HG02763 (cell line): ENCODE data around the gene TGM4.
"Not testable (repeated sequence)": the region's sequence is repeated elsewhere in the genome, so short reads cannot be mapped to it uniquely, and the experiment has no call there.

Source experiments
- ATAC-seq: cut with Tn5 transposase; IDR thresholded peaks from one replicate; pipeline ENCODE4 v1.9.1; 2021; ENCODE audit warnings: mild to moderate bottlenecking, moderate library complexity; ENCODE audit not compliant: unreplicated experiment

TGM4 gene

GRCh38 chr3:44874308-44874707 is at the start of gene TGM4:
TGM4 (plus strand) TSS chr3:44874608; CDS start chr3:44874679, 71 bp downstream.
- ATAC-seq: no peak

- no peak for ATAC-seq
Observed at GRCh38 chr3:44825264-44825925, 49.0 kb upstream of the TGM4 start.

- ATAC-seq: no peak
Observed at GRCh38 chr3:44827196-44827595, 47.2 kb upstream of the TGM4 start.

GRCh38 chr3:44831232-44831631 is 43.2 kb upstream of the TGM4 start:
- ATAC-seq: no peak

- ATAC-seq: no peak
Observed at GRCh38 chr3:44832032-44832431, 42.4 kb upstream of the TGM4 start.

- no peak for ATAC-seq
Observed at GRCh38 chr3:44832965-44833364, 41.4 kb upstream of the TGM4 start.

GRCh38 chr3:44833394-44833793 is 41.0 kb upstream of the TGM4 start:
- no peak for ATAC-seq

- no peak for ATAC-seq
Observed at GRCh38 chr3:44835684-44836083, 38.7 kb upstream of the TGM4 start.

GRCh38 chr3:44842376-44842775 is 32.0 kb upstream of the TGM4 start:
- ATAC-seq: no peak

GRCh38 chr3:44845528-44846520 is 28.6 kb upstream of the TGM4 start:
- no peak for ATAC-seq

GRCh38 chr3:44848634-44849033 is 25.8 kb upstream of the TGM4 start:
- no peak for ATAC-seq

- ATAC-seq: not testable (repeated sequence)
Observed at GRCh38 chr3:44856663-44857062, 17.7 kb upstream of the TGM4 start.

- ATAC-seq: no peak
Observed at GRCh38 chr3:44860117-44860516, 14.3 kb upstream of the TGM4 start.

- peak; percentile 93 for ATAC-seq
Observed at GRCh38 chr3:44861412-44862225, 12.8 kb upstream of the TGM4 start, which contains the start of gene TMEM42. TMEM42 (plus strand) TSS chr3:44861912; CDS start chr3:44861925, 13 bp downstream.

- peak; percentile 22 for ATAC-seq
Observed at GRCh38 chr3:44862226-44862637, 12.2 kb upstream of the TGM4 start.

- no peak for ATAC-seq
Observed at GRCh38 chr3:44865272-44866035, 9.0 kb upstream of the TGM4 start.

- ATAC-seq: no peak
Observed at GRCh38 chr3:44867421-44868111, 6.8 kb upstream of the TGM4 start.

GRCh38 chr3:44870375-44871061 is 3.9 kb upstream of the TGM4 start:
- ATAC-seq: no peak

- no peak for ATAC-seq
Observed at GRCh38 chr3:44875596-44875995, 1.2 kb downstream of the TGM4 start.
